ENCODE measurements around the gene TMEM18. TPM values are rescaled to one million over a fixed set of nuclear protein-coding genes. Genes with fewer than 3 reads are reported as not detected.

TMEM18 gene
- total RNA-seq, 1 donor from 2014 or later, result 19.3 TPM

- TF ChIP-seq, protein P1, sequence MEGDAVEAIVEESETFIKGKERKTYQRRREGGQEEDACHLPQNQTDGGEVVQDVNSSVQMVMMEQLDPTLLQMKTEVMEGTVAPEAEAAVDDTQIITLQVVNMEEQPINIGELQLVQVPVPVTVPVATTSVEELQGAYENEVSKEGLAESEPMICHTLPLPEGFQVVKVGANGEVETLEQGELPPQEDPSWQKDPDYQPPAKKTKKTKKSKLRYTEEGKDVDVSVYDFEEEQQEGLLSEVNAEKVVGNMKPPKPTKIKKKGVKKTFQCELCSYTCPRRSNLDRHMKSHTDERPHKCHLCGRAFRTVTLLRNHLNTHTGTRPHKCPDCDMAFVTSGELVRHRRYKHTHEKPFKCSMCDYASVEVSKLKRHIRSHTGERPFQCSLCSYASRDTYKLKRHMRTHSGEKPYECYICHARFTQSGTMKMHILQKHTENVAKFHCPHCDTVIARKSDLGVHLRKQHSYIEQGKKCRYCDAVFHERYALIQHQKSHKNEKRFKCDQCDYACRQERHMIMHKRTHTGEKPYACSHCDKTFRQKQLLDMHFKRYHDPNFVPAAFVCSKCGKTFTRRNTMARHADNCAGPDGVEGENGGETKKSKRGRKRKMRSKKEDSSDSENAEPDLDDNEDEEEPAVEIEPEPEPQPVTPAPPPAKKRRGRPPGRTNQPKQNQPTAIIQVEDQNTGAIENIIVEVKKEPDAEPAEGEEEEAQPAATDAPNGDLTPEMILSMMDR (IDR thresholded peaks at IDR 0.05; ENCODE audit: unreplicated experiment), result no peak
- Mint-ChIP-seq H3K9me3 (ENCODE audit: low read depth) (no peaks in the 10 kb centered on the region), H3K36me3 (ENCODE audit: insufficient read depth) (no peaks in the 10 kb centered on the region), H3K27me3 (peaks cover 5% of the 10 kb centered on the region), H3K4me3 (ENCODE audit: low read depth) (no peak overlapping the region), H3K27ac (no peak overlapping the region), H3K4me1 (ENCODE audit: low read depth) (no peaks in the 10 kb centered on the region)
- no peak for DNase-seq (ENCODE audit: low spot score, unreplicated experiment)
Measured at GRCh38 chr2:624551-625347, 52.5 kb downstream of the TMEM18 start.

GRCh38 chr2:624096-624495 lies 53.1 kb downstream of the TMEM18 start:
- Mint-ChIP-seq H3K4me1 (ENCODE audit: low read depth) (no peaks in the 10 kb centered on the region), H3K27me3 (peaks cover 5% of the 10 kb centered on the region), H3K4me3 (ENCODE audit: low read depth) (no peak overlapping the region), H3K36me3 (ENCODE audit: insufficient read depth) (no peaks in the 10 kb centered on the region), H3K27ac (no peak overlapping the region), H3K9me3 (ENCODE audit: low read depth) (no peaks in the 10 kb centered on the region)
- DNase-seq (ENCODE audit: low spot score, unreplicated experiment), result no peak
- TF ChIP-seq, protein P1 (IDR thresholded peaks at IDR 0.05; ENCODE audit: unreplicated experiment), result no peak

- Mint-ChIP-seq H3K9me3 (ENCODE audit: low read depth) (no peaks in the 10 kb centered on the region), H3K27ac (no peak overlapping the region), H3K4me3 (ENCODE audit: low read depth) (no peak overlapping the region), H3K27me3 (peaks cover 5% of the 10 kb centered on the region), H3K36me3 (ENCODE audit: insufficient read depth) (no peaks in the 10 kb centered on the region), H3K4me1 (ENCODE audit: low read depth) (no peaks in the 10 kb centered on the region)
- no peak for DNase-seq (ENCODE audit: low spot score, unreplicated experiment)
- TF ChIP-seq, protein P1 (IDR thresholded peaks at IDR 0.05; ENCODE audit: unreplicated experiment), result no peak
Measured at GRCh38 chr2:623130-623922, 53.9 kb downstream of the TMEM18 start.

DNA sequence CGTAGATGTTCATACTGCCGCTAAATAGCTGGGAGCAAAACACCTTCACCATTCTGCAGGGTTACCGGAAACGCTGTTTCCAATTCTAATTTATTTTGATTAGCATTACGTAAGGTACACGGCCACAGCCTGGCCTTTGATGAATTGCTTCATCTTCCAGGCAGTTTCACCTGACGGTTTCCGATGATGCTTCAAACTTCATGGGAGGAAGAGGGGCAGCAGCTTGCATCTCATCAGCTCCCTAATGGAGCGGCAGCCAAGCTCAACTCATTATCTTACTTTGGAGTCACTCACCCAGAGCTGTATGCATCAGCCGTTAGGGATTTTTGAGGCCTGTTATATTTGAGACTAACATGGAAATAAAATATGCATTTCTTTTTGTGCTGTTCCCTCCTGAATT lies 54.8 kb downstream of the TMEM18 start:
- no peaks in the 10 kb centered on the region for H3K4me1 Mint-ChIP-seq (ENCODE audit: low read depth)
- peaks cover 5% of the 10 kb centered on the region for H3K27me3 Mint-ChIP-seq
- TF ChIP-seq, protein P1 (IDR thresholded peaks at IDR 0.05; ENCODE audit: unreplicated experiment), result no peak
- no peak overlapping the region for H3K27ac Mint-ChIP-seq
- H3K9me3 Mint-ChIP-seq (ENCODE audit: low read depth), result no peaks in the 10 kb centered on the region
- no peak overlapping the region for H3K4me3 Mint-ChIP-seq (ENCODE audit: low read depth)
- H3K36me3 Mint-ChIP-seq (ENCODE audit: insufficient read depth), result no peaks in the 10 kb centered on the region
- DNase-seq (ENCODE audit: low spot score, unreplicated experiment), result no peak

- no peaks in the 10 kb centered on the region for H3K9me3 Mint-ChIP-seq (ENCODE audit: low read depth)
- H3K4me1 Mint-ChIP-seq (ENCODE audit: low read depth), result no peaks in the 10 kb centered on the region
Measured at GRCh38 chr2:621303-622099, 55.7 kb downstream of the TMEM18 start.

More at GRCh38 chr2:621303-622099, 55.7 kb downstream of the TMEM18 start:
- Mint-ChIP-seq H3K36me3 (ENCODE audit: insufficient read depth) (no peaks in the 10 kb centered on the region), H3K4me3 (ENCODE audit: low read depth) (no peak overlapping the region), H3K27ac (no peak overlapping the region), H3K27me3 (no peaks in the 10 kb centered on the region)
- no peak for DNase-seq (ENCODE audit: low spot score, unreplicated experiment)
- TF ChIP-seq, protein P1 (IDR thresholded peaks at IDR 0.05; ENCODE audit: unreplicated experiment), result no peak

Measured in progenitor cell of endocrine pancreas (in vitro differentiated cells).